Retinal pigment epithelial cell (primary cell): ENCODE measurements around the gene SGPP2.
"Not testable (repeated sequence)": the region's sequence is repeated elsewhere in the genome, so short reads cannot be mapped to it uniquely, and the experiment has no call there.

Source experiments
- DNase-seq: peaks from one replicate; pipeline ENCODE4 v3.0.0-alpha.2; 2010; ENCODE audit warnings: low read depth
- H3K4me3 ChIP-seq: 2 replicates; pipeline ENCODE4 v1.5.1; 2011; ENCODE audit warnings: mild to moderate bottlenecking, low read length, control low read depth, moderate library complexity
- CTCF ChIP-seq: conservative IDR thresholded peaks from 2 replicates; pipeline ENCODE4 v1.5.1; 2011; ENCODE audit warnings: low read depth, low read length, control low read depth, inconsistent platforms

The SGPP2 gene

GRCh38 chr2:222572264-222572721 lies 147.9 kb downstream of the SGPP2 start:
- no peak overlapping the region for H3K4me3 ChIP-seq
- TF ChIP-seq CTCF: no peak
- no peak for DNase-seq

- H3K4me3 ChIP-seq: no peak overlapping the region
- no peak for DNase-seq
- TF ChIP-seq CTCF: no peak
Observed at GRCh38 chr2:222572751-222573174, 148.4 kb downstream of the SGPP2 start.

GRCh38 chr2:222575618-222576017 lies 151.3 kb downstream of the SGPP2 start:
- TF ChIP-seq CTCF: no peak
- no peak overlapping the region for H3K4me3 ChIP-seq
- DNase-seq: no peak

GRCh38 chr2:222576171-222577081 lies 152.1 kb downstream of the SGPP2 start:
- no peak overlapping the region for H3K4me3 ChIP-seq
- no peak for DNase-seq
- no peak for TF ChIP-seq CTCF

- no peak for TF ChIP-seq CTCF
- H3K4me3 ChIP-seq: no peak overlapping the region
- no peak for DNase-seq
Observed at GRCh38 chr2:222577341-222577740, 153.0 kb downstream of the SGPP2 start.

GRCh38 chr2:222582928-222583327 lies 158.6 kb downstream of the SGPP2 start:
- H3K4me3 ChIP-seq: no peak overlapping the region
- peak; percentile 22 for TF ChIP-seq CTCF
- DNase-seq: no peak

GRCh38 chr2:222584589-222584988 lies 160.2 kb downstream of the SGPP2 start:
- H3K4me3 ChIP-seq, DNase-seq: not testable (repeated sequence)
